Measurements from ENCODE around the gene PTPRT. TPM values are rescaled to one million over a fixed set of nuclear protein-coding genes. Genes with fewer than 3 reads are reported as not detected.

PTPRT gene
- total and polyA plus RNA-seq, 2 experiments from 2014 or later: not detected

GRCh38 chr20:42902509-42902908 is 287.2 kb downstream of the PTPRT start:
- ATAC-seq (no peak), DNase-seq (ENCODE audit: low spot score) (no peak)
- no peaks in the 10 kb centered on the region for H3K36me3 ChIP-seq (ENCODE audit: insufficient read depth)

More at GRCh38 chr20:42902509-42902908, 287.2 kb downstream of the PTPRT start:
- H3F3A ChIP-seq (replicated peaks; ENCODE audit: low read depth): no peaks in the 10 kb centered on the region
- H3K27me3 ChIP-seq (ENCODE audit: insufficient read depth): no peaks in the 10 kb centered on the region
- no peaks in the 10 kb centered on the region for H3K9me2 ChIP-seq (ENCODE audit: insufficient read depth)
- Mint-ChIP-seq H3K9me3 (peaks cover 96% of the 10 kb centered on the region), H3K4me3 (no peak overlapping the region), H3K27me3 (ENCODE audit: insufficient read depth, low read depth, poor library complexity) (peaks cover 1% of the 10 kb centered on the region), H3K4me1 (no peaks in the 10 kb centered on the region), H3K27ac (no peak overlapping the region), H3K36me3 (ENCODE audit: low read depth) (peaks cover 20% of the 10 kb centered on the region)
- H4K20me1 ChIP-seq (replicated peaks; ENCODE audit: insufficient read depth): no peaks in the 10 kb centered on the region
- H3K4me1 ChIP-seq (ENCODE audit: insufficient read depth): no peaks in the 10 kb centered on the region
- H3K4me2 ChIP-seq: no peak overlapping the region
- no peak overlapping the region for H3K4me3 ChIP-seq
- TF ChIP-seq CTCF (conservative IDR thresholded peaks at IDR 0.05; ENCODE audit: low read depth in 2 of 2) (no peak), NANOG (IDR thresholded peaks at IDR 0.05; ENCODE audit: borderline replicate concordance) (no peak), ZNF462 (CRISPR knock-in tag; IDR thresholded peaks at IDR 0.05) (no peak), ETS1 (IDR thresholded peaks at IDR 0.05) (no peak), POLR2AphosphoS5 (IDR thresholded peaks at IDR 0.05; ENCODE audit: low read depth) (no peak), EZH2phosphoT487 (IDR thresholded peaks at IDR 0.05; ENCODE audit: unreplicated experiment) (no peak)
- H3K79me2 ChIP-seq (replicated peaks; ENCODE audit: insufficient read depth): no peaks in the 10 kb centered on the region
- H2AFZ ChIP-seq: no peak overlapping the region
- no peak overlapping the region for H3K27ac ChIP-seq (ENCODE audit: low read depth)
